H1 (cell line): ENCODE data around the gene CAMKK2. TPM values are rescaled to one million over a fixed set of nuclear protein-coding genes. Genes with fewer than 3 reads are reported as not detected.

Source experiments
- CTCF ChIA-PET: fragments of 300-600 bp; sonication (Branson Sonifier 250); formaldehyde crosslinking; loops from one replicate; lab custom pipeline; 2021; ENCODE audit not compliant: partially characterized antibody; lab: Charles Lee
- POLR2A ChIA-PET: fragments of 300-600 bp; sonication (Branson Sonifier 250); formaldehyde crosslinking; loops from one replicate; lab custom pipeline; 2021; ENCODE audit warnings: inconsistent platforms; ENCODE audit not compliant: partially characterized antibody; lab: Charles Lee
- DNase-seq, 2 experiments: peaks; one replicate each; pipeline versions ENCODE4 v3.0.0 to v3.0.0-alpha.2; 2010 to 2022; ENCODE audit warnings: low spot score in 2 of 2, low read depth in 1 of 2, mixed read lengths in 1 of 2
- FAIRE-seq: peaks from 2 replicates; lab custom pipeline; 2011; peaks lifted over from hg19 to GRCh38; lab: Jason Lieb, UNC
- H2AFZ ChIP-seq: 2 replicates; pipeline ENCODE4 v1.8.1; 2012; ENCODE audit warnings: low read length, inconsistent platforms
- H2AK5ac ChIP-seq: 2 replicates; pipeline ENCODE4 v1.6.1; 2013; ENCODE audit warnings: low read depth, low read length
- H2BK120ac ChIP-seq: replicated peaks from 2 replicates; pipeline ENCODE3; 2013; ENCODE audit warnings: low read depth, low read length, inconsistent platforms
- H2BK12ac ChIP-seq: 2 replicates; pipeline ENCODE4 v1.6.1; 2013; ENCODE audit warnings: low read depth, low read length
- H2BK15ac ChIP-seq: 2 replicates; pipeline ENCODE4 v1.6.1; 2013; ENCODE audit warnings: low read length
- H2BK20ac ChIP-seq: 2 replicates; pipeline ENCODE4 v1.6.1; 2013; ENCODE audit warnings: low read length
- H2BK5ac ChIP-seq: 2 replicates; pipeline ENCODE4 v1.6.1; 2013; ENCODE audit warnings: low read depth, low read length
- H3K14ac ChIP-seq: 2 replicates; pipeline ENCODE4 v1.6.1; 2013; ENCODE audit warnings: inconsistent platforms; ENCODE audit not compliant: insufficient read length
- H3K18ac ChIP-seq: 2 replicates; pipeline ENCODE4 v1.6.1; 2013; ENCODE audit warnings: low read length; ENCODE audit errors: extremely low read depth
- H3K23ac ChIP-seq: 2 replicates; pipeline ENCODE4 v1.6.1; 2013; ENCODE audit warnings: inconsistent platforms; ENCODE audit not compliant: insufficient read length
- H3K23me2 ChIP-seq: 2 replicates; pipeline ENCODE4 v1.6.1; 2013; ENCODE audit warnings: low read depth, low read length
- H3K27ac ChIP-seq: 2 replicates; pipeline ENCODE4 v1.6.1; 2011; ENCODE audit warnings: low read depth, low read length, inconsistent platforms
- H3K27me3 ChIP-seq, 4 experiments: replicated peaks in 1 of 4; 1 replicate in 1 of 4; 2 replicates in 3 of 4; pipeline versions ENCODE4 v1.6.1 to v1.8.1; 2011 to 2013; ENCODE audit warnings: low read length in 3 of 4, mild to moderate bottlenecking in 3 of 4, inconsistent platforms in 2 of 4, mixed read lengths in 2 of 4, moderate library complexity in 1 of 4; ENCODE audit not compliant: control insufficient read depth in 3 of 4, insufficient read depth in 3 of 4; ENCODE audit errors: extremely low read depth in 1 of 4
- H3K36me3 ChIP-seq, 4 experiments: 2 replicates each; pipeline versions ENCODE4 v1.6.1 to v1.8.1; 2011 to 2013; ENCODE audit warnings: mild to moderate bottlenecking in 4 of 4, low read length in 3 of 4, moderate library complexity in 2 of 4, control low read depth in 1 of 4, inconsistent platforms in 1 of 4; ENCODE audit not compliant: insufficient read depth in 4 of 4, control insufficient read depth in 2 of 4
- H3K4ac ChIP-seq: replicated peaks from 2 replicates; pipeline ENCODE3; 2013; ENCODE audit warnings: low read length, low read depth, mixed read lengths, inconsistent platforms; ENCODE audit not compliant: insufficient read length
- H3K4me1 ChIP-seq, 4 experiments: replicated peaks in 1 of 4; 1 replicate in 1 of 4; 2 replicates in 3 of 4; pipeline versions ENCODE4 v1.6.1 to v1.8.1; 2011 to 2013; ENCODE audit warnings: low read length in 3 of 4, inconsistent platforms in 2 of 4, mixed read lengths in 1 of 4; ENCODE audit not compliant: insufficient read depth in 4 of 4, control insufficient read depth in 3 of 4
- H3K4me2 ChIP-seq, 2 experiments: 2 replicates each; pipeline versions ENCODE4 v1.6.1 to v1.8.1; 2011 to 2013; ENCODE audit warnings: low read depth in 2 of 2, low read length in 2 of 2, control low read depth in 1 of 2, inconsistent platforms in 1 of 2, mild to moderate bottlenecking in 1 of 2; ENCODE audit not compliant: insufficient read depth in 1 of 2
- H3K4me3 ChIP-seq, 4 experiments: fragments of 200-600, 300-600 bp in 1 of 4; sonication (generic), shearing (Covaris generic), sonication (Bioruptor Twin) in 1 of 4; 2 replicates each; pipeline versions ENCODE4 v1.5.1 to v1.8.1; 2011 to 2016; ENCODE audit warnings: low read length in 4 of 4, low read depth in 3 of 4, control low read depth in 2 of 4, inconsistent platforms in 2 of 4, mild to moderate bottlenecking in 2 of 4, mixed read lengths in 1 of 4, moderate library complexity in 1 of 4; ENCODE audit not compliant: insufficient read depth in 2 of 4; ENCODE audit errors: extremely low read depth in 1 of 4
- H3K56ac ChIP-seq: replicated peaks from 2 replicates; pipeline ENCODE3; 2013; ENCODE audit warnings: low read depth, mild to moderate bottlenecking, mixed read lengths, low read length, inconsistent platforms; ENCODE audit not compliant: insufficient read length
- H3K79me1 ChIP-seq: 2 replicates; pipeline ENCODE4 v1.6.1; 2013; ENCODE audit warnings: low read depth, low read length, control low read depth
- H3K79me2 ChIP-seq, 2 experiments: 2 replicates each; pipeline versions ENCODE4 v1.6.1 to v1.8.1; 2012 to 2013; ENCODE audit warnings: low read length in 2 of 2, mild to moderate bottlenecking in 2 of 2, inconsistent platforms in 1 of 2; ENCODE audit not compliant: insufficient read depth in 2 of 2, control insufficient read depth in 1 of 2
- H3K9ac ChIP-seq, 4 experiments: replicated peaks in 1 of 4; 1 replicate in 1 of 4; 2 replicates in 3 of 4; pipeline versions ENCODE4 v1.6.1 to v1.8.1; 2011 to 2013; ENCODE audit warnings: low read depth in 3 of 4, low read length in 3 of 4, control low read depth in 2 of 4, mild to moderate bottlenecking in 2 of 4, moderate library complexity in 2 of 4, inconsistent platforms in 1 of 4; ENCODE audit errors: extremely low read depth in 1 of 4
- H3K9me3 ChIP-seq, 2 experiments: 2 replicates each; pipeline versions ENCODE4 v1.6.1 to v1.8.1; 2012 to 2013; ENCODE audit warnings: mild to moderate bottlenecking in 2 of 2, moderate library complexity in 2 of 2, control low read depth in 1 of 2, inconsistent platforms in 1 of 2, low read depth in 1 of 2, low read length in 1 of 2, mixed read lengths in 1 of 2; ENCODE audit not compliant: insufficient read depth in 2 of 2
- H4K20me1 ChIP-seq, 2 experiments: replicated peaks in 1 of 2; 2 replicates each; pipeline versions ENCODE3 to v1.8.1; 2011 to 2013; ENCODE audit warnings: inconsistent platforms in 2 of 2, low read length in 2 of 2, mild to moderate bottlenecking in 1 of 2; ENCODE audit not compliant: insufficient read depth in 2 of 2, control insufficient read depth in 1 of 2
- H4K5ac ChIP-seq: 2 replicates; pipeline ENCODE4 v1.6.1; 2013; ENCODE audit warnings: low read length, low read depth, mixed read lengths, inconsistent platforms; ENCODE audit not compliant: insufficient read length
- H4K8ac ChIP-seq: 2 replicates; pipeline ENCODE4 v1.8.0; 2013; ENCODE audit warnings: mild to moderate bottlenecking, moderate library complexity, low read length, inconsistent platforms; ENCODE audit not compliant: insufficient read depth; ENCODE audit errors: extremely low read depth
- H4K91ac ChIP-seq: replicated peaks from 2 replicates; pipeline ENCODE3; 2013; ENCODE audit warnings: low read length, mixed read lengths, inconsistent platforms; ENCODE audit not compliant: insufficient read length
- ATF2 ChIP-seq: IDR thresholded peaks from 2 replicates; pipeline ENCODE4 v1.6.1; 2012; ENCODE audit warnings: low read length, inconsistent platforms
- CBX5 ChIP-seq: fragments of 300-800, 300-1000 bp; sonication (generic); IDR thresholded peaks from 2 replicates; pipeline ENCODE4 v1.7.1; 2016; ENCODE audit warnings: antibody characterized with exemption, low read length, low read depth
- CHD2 ChIP-seq: IDR thresholded peaks from 2 replicates; pipeline ENCODE4 v1.6.1; 2012; ENCODE audit warnings: low read length, improper control_type of control experiment
- HDAC6 ChIP-seq: IDR thresholded peaks from one replicate; pipeline ENCODE4 v1.7.1; 2012; ENCODE audit warnings: low read depth, mild to moderate bottlenecking, inconsistent platforms, low read length, moderate library complexity
- MAX ChIP-seq: IDR thresholded peaks from 2 replicates; pipeline ENCODE4 v1.6.1; 2012; ENCODE audit warnings: inconsistent platforms
- NRF1 ChIP-seq: IDR thresholded peaks from 2 replicates; pipeline ENCODE4 v1.6.1; 2011; ENCODE audit warnings: mild to moderate bottlenecking, low read depth, low read length, improper control_type of control experiment
- POLR2AphosphoS5 ChIP-seq: IDR thresholded peaks from 2 replicates; pipeline ENCODE4 v1.6.1; 2011; ENCODE audit warnings: low read depth, low read length
- SP2 ChIP-seq: IDR thresholded peaks from 2 replicates; pipeline ENCODE4 v1.6.1; 2012; ENCODE audit warnings: mild to moderate bottlenecking, low read length, inconsistent platforms
- TAF1 ChIP-seq: IDR thresholded peaks from 2 replicates; pipeline ENCODE4 v1.6.1; 2011; ENCODE audit warnings: mild to moderate bottlenecking, low read depth, low read length
- WGBS, 2 experiments: shearing (Covaris generic) in 1 of 2; methylation state at CpG; one replicate each; pipeline versions ENCODE4 v1.1.6 to v1.1.7; 2013 to 2015; ENCODE audit warnings: low lambda C conversion rate in 2 of 2, mixed read lengths in 2 of 2, inconsistent platforms in 1 of 2, low coverage in 1 of 2, missing lambda C conversion rate in 1 of 2; ENCODE audit not compliant: insufficient replicate concordance in 2 of 2, insufficient coverage in 1 of 2, insufficient read length in 1 of 2; ENCODE audit errors: extremely low coverage in 1 of 2, missing lambda C conversion rate in 1 of 2; 5-methylcytosine and 5-hydroxymethylcytosine counted together
- polyA plus RNA-seq, 7 experiments: library from polyadenylated mRNA; depleted of rRNA in 3 of 7; stranded (reverse) in 5 of 7; unstranded in 2 of 7; fragments of >200 nt in 5 of 7; fragments of 200-250 nt in 2 of 7; gene quantifications; 1 replicate in 5 of 7; 2 replicates in 1 of 7; 4 replicates in 1 of 7; pipeline versions ENCODE4 v1.2.1 to v1.2.3, GENCODE V29; 2011 to 2013; ENCODE audit warnings: missing spikeins in 2 of 7, mixed read lengths in 2 of 7
- total RNA-seq: library from RNA; stranded (reverse); fragmentation: NEBNext Ultra II Directional; extraction: Animal tissue kit (Norgen Biotek cat#: 25700); gene quantifications from 2 replicates; pipeline ENCODE4 v1.2.1, GENCODE V29; 2021

Gene CAMKK2
- total and polyA plus RNA-seq, 2 of the 8 experiments (the other 6 are each of a cell fraction or from before 2014, with no cell fraction given): 29.6 to 30.6 TPM

GRCh38 chr12:121295746-121296617 lies 527 bp downstream of the CAMKK2 start:
- Histone ChIP-seq H3K79me2 (peaks cover 0 to 18% of the 10 kb centered on the region in 2 experiments; a peak in 2 of 4 replicates), H2BK5ac (no peak overlapping the region), H3K23ac (no peak overlapping the region), H3K4me3 (peak overlapping the region; percentile 59 to 87 (median 76)), H3K79me1 (peaks cover 10% of the 10 kb centered on the region; the same call in 1 of the 2 replicates), H3K23me2 (peaks cover 10% of the 10 kb centered on the region), H2BK120ac (no peak overlapping the region), H4K91ac (peak overlapping the region; percentile 65), H3K9ac (peak overlapping the region; percentile 8 to 95 (median 54); a peak in 5 of 7 replicates), H2AFZ (no peak overlapping the region), H4K8ac (peak overlapping the region; percentile 92; the same call in 1 of the 2 replicates), H4K20me1 (peaks cover 2 to 5% of the 10 kb centered on the region in 2 experiments), H3K14ac (no peak overlapping the region), H3K56ac (no peak overlapping the region), H2BK12ac (no peak overlapping the region), H3K27ac (no peak overlapping the region; the same call in 1 of the 2 replicates), H2BK20ac (no peak overlapping the region), H2BK15ac (no peak overlapping the region), H3K9me3 (no peaks in the 10 kb centered on the region), H2AK5ac (no peak overlapping the region), H3K27me3 (no peaks in the 10 kb centered on the region), H4K5ac (no peak overlapping the region), H3K4me1 (peaks cover 0 to 6% (median 1%) of the 10 kb centered on the region in 4 experiments; a peak in 2 of 7 replicates), H3K18ac (peak overlapping the region; percentile 33), H3K4ac (peak overlapping the region; percentile 69), H3K36me3 (no peaks in the 10 kb centered on the region; a peak in 1 of 8 replicates), H3K4me2 (peak overlapping the region; percentile 89 to 90)
- WGBS, 2 experiments: 3% methylated on average over 18 of the region's 55 CpGs; no CpG with 5 or more reads in 1 of the 2 experiments
- peak in 1 of 2 experiments; percentile 65 for DNase-seq
- no peak for FAIRE-seq
- POLR2A ChIA-PET: interaction anchor here (0.9 to 2.4 kb wide), 7 partner anchors 9 to 104 kb away, joined by 3 to 14 read pairs (median 4); partner anchors contain the start of gene RNF34
- CTCF ChIA-PET: interaction anchor here (0.6 to 1.8 kb wide), 7 partner anchors 24 to 234 kb away, joined by 3 to 6 read pairs (median 3); no protein-coding TSS in a partner anchor
- TF ChIP-seq CBX5 (no peak), CHD2 (no peak), NRF1 (no peak), POLR2AphosphoS5 (0 out of 2 replicates have a peak, but pooled peaks have one; percentile 7), TAF1 (0 out of 2 replicates have a peak, but pooled peaks have one; percentile 16), ATF2 (no peak), MAX (peak; percentile 77), HDAC6 (no peak), SP2 (no peak)
